MM.1S (cell line): ENCODE measurements around the gene TCERG1L.

Experiments used
- CTCF ChIP-seq: fragments of 300-600 bp; sonication (generic); IDR thresholded peaks from 2 replicates; pipeline ENCODE4 v1.5.1; 2016; ENCODE audit warnings: antibody characterized with exemption, low read length, mixed read lengths
- EZH2 ChIP-seq: fragments of 300-600 bp; sonication (generic); optimal IDR thresholded peaks from 2 replicates; pipeline ENCODE3; 2017; ENCODE audit warnings: low read depth, mild to moderate bottlenecking, antibody characterized with exemption, low read length, mixed read lengths

- TF ChIP-seq EZH2, result no peak
- no peak for TF ChIP-seq CTCF
Observed at GRCh38 chr10:131099028-131099726, 212.3 kb downstream of the TCERG1L start.
